GM18951 (cell line): ENCODE measurements around the gene PTPRJ.

ENCODE experiments used
- POLR2A ChIP-seq: IDR thresholded peaks from 4 replicates; pipeline ENCODE4 v1.6.1; 2011; ENCODE audit warnings: mild to moderate bottlenecking; ENCODE audit not compliant: insufficient read length, insufficient read depth; ENCODE audit errors: extremely low read depth
- in situ Hi-C: fragments of 300-500 bp; cut with MboI; formaldehyde crosslinking; loops from one replicate; pipeline ENCODE4 v1.12.0; 2022; ENCODE audit warnings: low sequenced_read_pairs, mixed read lengths, inconsistent platforms; ENCODE audit not compliant: unreplicated experiment

PTPRJ gene

DNA sequence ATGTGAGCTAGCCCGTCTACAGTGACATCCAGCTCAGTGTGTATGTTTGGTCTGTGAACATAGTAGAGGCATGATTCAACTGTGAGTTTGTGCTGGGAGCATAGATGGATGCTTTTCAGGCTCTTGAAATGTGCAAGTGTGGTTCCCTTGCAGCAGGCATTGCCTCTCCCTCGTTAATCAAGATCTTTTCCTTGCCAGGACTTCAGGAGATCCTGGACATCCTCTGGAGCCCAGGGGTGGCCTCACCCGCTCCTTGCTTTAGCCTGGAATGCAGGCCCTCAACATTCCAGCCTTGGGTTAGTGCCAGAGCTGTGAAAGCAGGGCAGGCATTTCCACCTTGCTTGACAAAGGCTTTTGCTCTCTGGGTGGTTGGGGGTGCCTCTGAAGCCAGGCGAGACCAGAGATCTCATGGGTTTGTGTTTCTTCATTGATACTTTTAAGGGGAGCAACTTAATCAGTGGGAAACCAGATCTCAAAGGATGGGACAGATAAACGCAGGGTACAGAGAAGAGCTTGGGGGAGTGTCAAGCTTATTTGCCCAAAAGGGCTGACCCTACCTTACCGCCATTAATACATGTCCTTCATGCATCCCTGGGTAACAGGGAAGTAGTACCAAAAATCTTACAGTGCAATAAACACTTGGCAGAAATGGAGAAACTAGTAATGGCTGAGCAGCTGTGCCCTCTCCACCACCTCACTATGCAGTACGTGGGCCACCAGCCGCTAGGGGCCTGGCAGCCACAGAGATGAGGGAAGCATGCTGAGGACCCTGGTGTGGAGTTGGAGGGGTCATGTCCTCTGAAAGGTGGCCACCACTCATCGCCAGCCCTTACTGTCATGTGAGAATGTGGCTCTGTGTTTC lies 72.1 kb downstream of the PTPRJ start:
- TF ChIP-seq POLR2A: no peak
- in situ Hi-C loops: no loop called here

- TF ChIP-seq POLR2A: no peak
- in situ Hi-C loops: no loop called here
Measured at GRCh38 chr11:48054994-48055291, 74.6 kb downstream of the PTPRJ start.

DNA sequence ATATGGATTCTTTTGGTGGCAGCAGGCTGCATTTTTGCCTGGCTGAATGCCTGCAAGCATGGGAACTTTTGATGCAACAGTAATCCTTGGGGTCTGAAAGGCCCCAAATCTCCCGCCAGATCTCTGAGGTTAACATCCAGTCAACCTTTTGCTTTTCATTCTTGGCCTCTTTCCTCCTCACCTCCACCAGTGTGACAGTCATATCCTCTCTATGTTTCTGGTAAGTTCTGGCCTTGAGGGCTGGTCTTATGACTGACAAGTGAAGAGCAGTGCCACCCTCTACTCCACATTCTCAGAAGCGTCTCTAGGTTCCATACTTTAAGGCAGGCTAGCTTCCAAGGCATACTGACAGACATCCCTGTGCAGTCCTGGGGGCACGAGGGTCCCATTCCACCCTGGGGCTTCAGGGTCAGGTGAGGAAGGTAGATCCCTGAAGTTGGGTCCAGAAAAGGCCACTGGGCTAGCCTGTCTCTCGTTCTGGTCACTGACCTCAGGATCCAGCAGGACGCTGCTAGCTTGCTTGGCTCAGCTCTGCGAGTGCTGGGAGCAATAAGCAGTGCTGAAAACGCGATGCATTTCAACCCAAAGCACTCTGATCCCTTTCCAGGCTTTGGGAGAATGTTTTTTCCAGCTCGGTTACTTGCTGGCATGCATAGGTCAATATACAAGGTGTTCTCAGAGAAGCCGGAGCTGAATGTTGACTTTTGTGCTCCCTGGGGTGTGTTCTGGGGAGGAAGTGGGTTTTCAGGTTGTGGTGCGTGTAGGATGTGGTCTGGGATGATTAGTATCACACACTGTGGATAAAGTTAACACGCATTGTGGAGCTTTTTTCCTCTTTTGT lies 75.2 kb downstream of the PTPRJ start:
- TF ChIP-seq POLR2A: no peak
- in situ Hi-C loops: no loop called here

- in situ Hi-C loops: no loop called here
Measured at GRCh38 chr11:48056325-48057183, 76.2 kb downstream of the PTPRJ start.

DNA sequence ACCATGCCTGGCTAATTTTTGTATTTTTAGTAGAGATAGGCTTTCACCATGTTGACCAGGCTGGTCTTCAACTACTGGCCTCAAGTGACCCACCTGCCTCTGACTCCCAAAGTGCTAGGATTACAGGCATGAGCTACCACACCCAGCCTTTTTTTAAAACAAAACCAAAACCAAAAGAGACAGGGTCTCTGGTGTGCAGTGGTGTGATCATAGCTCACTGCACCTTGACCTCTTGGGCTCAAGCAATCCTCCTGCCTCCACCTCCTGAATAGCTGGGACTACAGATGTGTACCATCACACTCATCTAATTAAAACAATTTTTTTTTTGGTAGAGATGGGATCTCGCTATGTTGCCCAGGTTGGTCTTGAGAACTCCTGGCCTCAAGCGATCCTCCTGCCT lies 77.7 kb downstream of the PTPRJ start:
- in situ Hi-C loops: no loop called here
- TF ChIP-seq POLR2A: no peak

More at GRCh38 chr11:48056325-48057183, 76.2 kb downstream of the PTPRJ start:
- TF ChIP-seq POLR2A: no peak

GRCh38 chr11:48058788-48059187 lies 78.4 kb downstream of the PTPRJ start:
- in situ Hi-C loops: no loop called here
- TF ChIP-seq POLR2A: no peak

GRCh38 chr11:48062649-48063048 lies 82.3 kb downstream of the PTPRJ start:
- no peak for TF ChIP-seq POLR2A
- in situ Hi-C loops: no loop called here

- in situ Hi-C loops: no loop called here
- TF ChIP-seq POLR2A: no peak
Measured at GRCh38 chr11:48063424-48063978, 83.1 kb downstream of the PTPRJ start.

DNA sequence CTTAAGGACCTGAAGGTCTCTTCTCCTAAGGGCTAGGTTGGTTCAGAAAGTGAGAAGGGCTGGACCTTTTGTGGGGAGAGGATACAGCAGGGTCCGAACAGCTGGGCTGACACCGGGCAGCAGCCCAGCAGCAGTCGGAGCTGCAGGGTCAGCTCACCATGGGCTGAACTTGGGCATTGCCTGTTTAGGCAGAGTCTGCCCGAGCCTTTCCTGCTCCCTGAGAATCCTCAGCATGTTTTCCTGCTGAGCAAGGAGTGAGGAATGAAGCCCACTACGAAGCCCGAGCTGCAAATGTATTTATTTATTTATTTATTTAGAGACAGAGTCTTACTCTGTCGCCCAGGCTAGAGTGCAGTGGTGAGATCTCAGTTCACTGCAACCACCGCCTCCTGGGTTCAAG lies 83.9 kb downstream of the PTPRJ start:
- in situ Hi-C loops: no loop called here
- no peak for TF ChIP-seq POLR2A

DNA sequence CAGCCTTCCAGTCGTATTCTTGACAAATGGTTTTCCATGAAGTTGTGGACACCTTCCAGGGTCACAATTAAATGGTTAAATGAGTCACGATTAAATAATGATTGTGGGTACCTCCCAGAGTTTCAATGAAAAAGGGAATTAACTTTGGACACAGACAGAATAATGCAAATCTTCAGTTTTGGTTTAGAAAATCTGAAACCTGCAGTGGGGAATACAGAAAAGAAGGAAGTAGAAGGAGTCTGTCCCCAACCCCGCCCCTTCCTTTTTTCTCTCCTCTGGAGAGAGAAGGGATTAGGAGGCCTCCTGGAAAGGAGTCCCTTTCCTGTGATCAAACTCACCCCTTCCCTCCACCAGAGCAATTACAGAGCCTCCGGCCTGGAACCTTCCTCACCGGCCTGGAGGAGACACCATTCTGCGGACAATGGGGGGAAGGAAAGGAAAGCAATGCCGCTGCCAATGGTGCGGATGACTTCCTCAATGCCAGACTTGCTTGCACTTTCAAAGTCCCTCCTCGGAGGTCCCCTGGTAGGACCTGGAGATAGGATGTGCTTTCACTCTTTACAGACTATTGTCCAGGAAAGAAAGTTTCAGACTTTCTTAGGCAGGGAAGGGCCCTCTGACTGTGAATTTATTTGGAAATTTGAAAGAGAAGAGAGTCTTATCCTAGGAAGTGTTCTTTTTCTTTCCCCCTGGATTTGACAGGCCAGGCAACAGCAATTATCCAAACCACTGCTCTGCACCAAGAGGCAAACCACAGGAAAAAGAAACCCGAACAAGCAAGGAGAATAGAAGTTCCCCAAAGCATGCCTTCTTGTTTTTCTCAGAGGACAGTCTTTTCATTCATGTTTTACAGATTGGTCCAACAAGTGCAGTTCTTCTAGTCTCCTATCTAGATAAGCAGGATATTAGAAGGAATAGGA lies 86.8 kb downstream of the PTPRJ start:
- in situ Hi-C loops: no loop called here

DNA sequence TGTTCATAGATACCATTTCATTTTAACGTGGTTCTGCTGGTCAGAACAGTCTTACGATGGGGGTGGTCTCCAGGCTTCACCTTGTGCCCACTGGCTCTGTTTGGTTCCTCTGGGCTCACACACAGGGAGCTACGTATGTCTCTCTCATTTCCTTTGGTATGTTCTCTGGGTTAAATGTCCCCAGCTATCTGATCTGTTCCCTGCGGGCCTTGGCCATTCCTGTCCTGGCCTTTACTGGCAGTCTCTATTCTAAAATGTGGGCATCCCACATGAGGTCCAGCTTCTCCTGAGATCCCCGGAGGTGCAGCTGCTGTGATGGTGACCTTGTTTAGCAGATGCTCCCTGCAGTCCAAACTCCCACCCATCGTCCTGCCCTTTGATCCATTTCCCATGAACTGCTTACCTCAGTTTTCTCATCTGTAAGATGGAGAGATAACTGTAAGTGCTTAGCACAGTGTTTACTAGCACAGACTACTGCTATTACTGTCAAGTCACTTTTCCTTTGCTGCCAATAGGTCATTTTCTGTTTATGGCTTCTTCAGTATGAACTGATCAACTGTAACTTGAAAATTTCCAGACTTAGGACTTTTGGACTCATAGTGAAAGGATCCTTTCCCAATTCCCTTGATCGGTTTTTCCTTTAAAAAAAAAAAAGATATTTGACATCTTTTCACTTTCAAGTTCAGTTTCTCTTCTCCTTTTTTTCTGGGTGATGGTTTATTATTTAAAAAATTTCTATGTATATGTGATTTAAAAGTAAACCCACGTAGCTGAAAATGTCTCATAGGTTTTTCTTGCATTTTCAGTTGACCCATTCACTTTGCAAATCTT lies 92.9 kb downstream of the PTPRJ start:
- in situ Hi-C loops: no loop called here
- TF ChIP-seq POLR2A: no peak

More for the DNA sequence above, 86.8 kb downstream of the PTPRJ start:
- TF ChIP-seq POLR2A: no peak
